Stimulated activated CD8-positive, alpha-beta memory T cell treated with anti-CD3 and anti-CD28 coated beads, Interleukin-7, amount 100 ng/mL, for 48 hours (primary cell): ENCODE measurements around the gene DIP2C.

Source experiments
- DNase-seq, 2 donors: peaks; one replicate each; pipeline ENCODE4 v3.0.0-alpha.2; 2020; ENCODE audit warnings: low read depth in 1 of 2; ENCODE audit errors: extremely low read depth in 1 of 2

DIP2C gene

GRCh38 chr10:583433-583832 lies 106.0 kb downstream of the DIP2C start:
- no peak for DNase-seq

- DNase-seq: no peak
Observed at GRCh38 chr10:581776-582330, 107.6 kb downstream of the DIP2C start.

GRCh38 chr10:580778-581177 lies 108.7 kb downstream of the DIP2C start:
- no peak for DNase-seq

GRCh38 chr10:576130-576465 lies 113.4 kb downstream of the DIP2C start:
- DNase-seq: no peak

- DNase-seq: no peak
Observed at GRCh38 chr10:575402-576129, 113.9 kb downstream of the DIP2C start.

GRCh38 chr10:572696-573095 lies 116.8 kb downstream of the DIP2C start:
- DNase-seq: no peak

- DNase-seq: no peak
Observed at GRCh38 chr10:571688-572451, 117.6 kb downstream of the DIP2C start.

- DNase-seq: no peak
Observed at GRCh38 chr10:571166-571565, 118.3 kb downstream of the DIP2C start.

- DNase-seq: no peak
Observed at GRCh38 chr10:570628-571163, 118.8 kb downstream of the DIP2C start.

- DNase-seq: no peak
Observed at GRCh38 chr10:569961-570627, 119.4 kb downstream of the DIP2C start.

- DNase-seq: no peak
Observed at GRCh38 chr10:568848-569247, 120.6 kb downstream of the DIP2C start.

GRCh38 chr10:567869-568268 lies 121.6 kb downstream of the DIP2C start:
- no peak for DNase-seq

- no peak for DNase-seq
Observed at GRCh38 chr10:566241-566885, 123.1 kb downstream of the DIP2C start.

GRCh38 chr10:565676-566075 lies 123.8 kb downstream of the DIP2C start:
- no peak for DNase-seq

- no peak for DNase-seq
Observed at GRCh38 chr10:565146-565545, 124.3 kb downstream of the DIP2C start.

GRCh38 chr10:563827-564226 lies 125.6 kb downstream of the DIP2C start:
- no peak for DNase-seq

GRCh38 chr10:562142-562541 lies 127.3 kb downstream of the DIP2C start:
- no peak for DNase-seq

- DNase-seq: no peak
Observed at GRCh38 chr10:561721-562120, 127.7 kb downstream of the DIP2C start.

- DNase-seq: no peak
Observed at GRCh38 chr10:560314-560992, 129.0 kb downstream of the DIP2C start.

GRCh38 chr10:559767-560047 lies 129.8 kb downstream of the DIP2C start:
- no peak for DNase-seq
